ENCODE data around the gene B9D1.

The B9D1 gene

DNA sequence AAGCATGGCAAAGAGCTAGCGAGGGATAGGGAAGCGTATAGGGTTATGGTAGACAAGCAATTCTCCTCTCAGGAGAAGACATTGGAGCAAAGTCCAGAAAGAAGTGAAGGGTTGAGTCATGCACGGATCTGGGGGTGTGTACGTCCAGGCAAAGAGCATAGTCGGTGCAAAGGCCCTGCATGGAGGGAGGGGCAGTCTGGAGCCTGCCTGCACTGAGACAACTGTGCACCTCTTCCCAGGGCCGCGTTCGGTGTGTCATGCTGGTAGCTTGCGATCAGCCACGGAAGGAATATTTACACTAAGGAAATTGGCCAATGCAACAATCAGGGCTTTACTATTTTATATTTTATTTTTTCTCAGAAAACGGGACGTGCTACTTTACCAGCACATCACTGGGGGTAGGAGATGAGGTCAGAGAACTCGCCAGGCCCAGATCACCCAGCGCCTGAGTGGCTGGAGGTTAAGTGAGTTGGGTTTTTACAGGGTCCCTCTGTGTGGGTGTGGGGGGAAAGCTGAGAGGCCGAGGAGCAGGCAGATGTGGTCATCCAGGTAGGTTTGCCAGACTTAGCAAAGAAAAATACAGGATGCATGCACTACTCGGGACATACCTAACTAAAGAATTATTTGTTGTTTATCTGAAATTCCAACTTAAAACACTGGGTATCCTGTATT lies 6.7 kb upstream of the B9D1 start:
- Histone ChIP-seq H3K36me3 (replicated peaks; ENCODE audit: insufficient read depth, low read length) (no peaks in the 10 kb centered on the region), H3K4me2 (ENCODE audit: low read depth, low read length) (no peak overlapping the region)
- TF ChIP-seq, protein P1, sequence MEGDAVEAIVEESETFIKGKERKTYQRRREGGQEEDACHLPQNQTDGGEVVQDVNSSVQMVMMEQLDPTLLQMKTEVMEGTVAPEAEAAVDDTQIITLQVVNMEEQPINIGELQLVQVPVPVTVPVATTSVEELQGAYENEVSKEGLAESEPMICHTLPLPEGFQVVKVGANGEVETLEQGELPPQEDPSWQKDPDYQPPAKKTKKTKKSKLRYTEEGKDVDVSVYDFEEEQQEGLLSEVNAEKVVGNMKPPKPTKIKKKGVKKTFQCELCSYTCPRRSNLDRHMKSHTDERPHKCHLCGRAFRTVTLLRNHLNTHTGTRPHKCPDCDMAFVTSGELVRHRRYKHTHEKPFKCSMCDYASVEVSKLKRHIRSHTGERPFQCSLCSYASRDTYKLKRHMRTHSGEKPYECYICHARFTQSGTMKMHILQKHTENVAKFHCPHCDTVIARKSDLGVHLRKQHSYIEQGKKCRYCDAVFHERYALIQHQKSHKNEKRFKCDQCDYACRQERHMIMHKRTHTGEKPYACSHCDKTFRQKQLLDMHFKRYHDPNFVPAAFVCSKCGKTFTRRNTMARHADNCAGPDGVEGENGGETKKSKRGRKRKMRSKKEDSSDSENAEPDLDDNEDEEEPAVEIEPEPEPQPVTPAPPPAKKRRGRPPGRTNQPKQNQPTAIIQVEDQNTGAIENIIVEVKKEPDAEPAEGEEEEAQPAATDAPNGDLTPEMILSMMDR (IDR thresholded peaks at IDR 0.05; ENCODE audit: low read length) = no peak
- TF ChIP-seq EZH2 (optimal IDR thresholded peaks at IDR 0.05; ENCODE audit: low read depth, low read length) = no peak
- TF ChIP-seq EZH2phosphoT487 (IDR thresholded peaks at IDR 0.05; ENCODE audit: low read length) = no peak

DNA sequence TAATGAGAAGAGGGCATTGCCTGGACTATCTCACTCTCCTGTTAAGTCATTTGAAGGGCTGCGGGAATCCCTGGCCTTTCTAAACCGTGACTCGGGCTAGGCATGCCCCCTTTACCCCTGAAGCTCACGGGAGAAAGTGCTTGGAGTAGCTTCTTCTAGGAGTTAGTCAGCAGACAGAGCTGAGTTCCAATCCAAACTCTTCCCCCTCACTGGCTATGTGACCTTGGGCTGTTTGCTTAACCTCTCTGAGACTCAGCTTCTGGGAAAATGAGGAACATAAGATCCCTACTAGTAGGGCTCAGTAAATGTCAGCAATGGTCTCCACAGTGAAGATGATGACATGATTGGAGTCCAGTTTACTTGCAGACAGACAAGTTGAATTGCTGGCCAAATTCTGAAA lies 5.7 kb upstream of the B9D1 start:
- Histone ChIP-seq H3K4me3 (ENCODE audit: low read length) (no peak overlapping the region), H3K36me3 (replicated peaks; ENCODE audit: insufficient read depth, low read length) (no peaks in the 10 kb centered on the region), H3K9me2 (replicated peaks; ENCODE audit: insufficient read depth, low read length) (no peaks in the 10 kb centered on the region), H3K9me3 (replicated peaks; ENCODE audit: insufficient read depth, low read length) (no peaks in the 10 kb centered on the region), H3K4me2 (ENCODE audit: low read depth, low read length) (no peak overlapping the region), H3K79me2 (ENCODE audit: low read length) (no peaks in the 10 kb centered on the region), H3K27me3 (replicated peaks; ENCODE audit: insufficient read depth, low read length) (no peaks in the 10 kb centered on the region; the same call in 1 of the 2 replicates), H4K20me1 (ENCODE audit: insufficient read depth, low read length) (no peaks in the 10 kb centered on the region), H3K4me1 (ENCODE audit: low read length) (peaks cover 9% of the 10 kb centered on the region; the same call in 1 of the 2 replicates), H2AFZ (ENCODE audit: low read length) (no peak overlapping the region), H3K27ac (ENCODE audit: low read length) (no peak overlapping the region), H3F3A (ENCODE audit: insufficient read depth, low read length) (no peaks in the 10 kb centered on the region), H3K9ac (ENCODE audit: low read length) (no peak overlapping the region)
- TF ChIP-seq, protein P1 (IDR thresholded peaks at IDR 0.05; ENCODE audit: low read length) = no peak
- TF ChIP-seq EZH2 (optimal IDR thresholded peaks at IDR 0.05; ENCODE audit: low read depth, low read length) (no peak), EZH2phosphoT487 (IDR thresholded peaks at IDR 0.05; ENCODE audit: low read length) (no peak)
- DNase-seq = no peak

More for the DNA sequence above, 6.7 kb upstream of the B9D1 start:
- no peaks in the 10 kb centered on the region for H3F3A ChIP-seq (ENCODE audit: insufficient read depth, low read length)
- H2AFZ ChIP-seq (ENCODE audit: low read length) = no peak overlapping the region
- no peak for DNase-seq
- H3K4me1 ChIP-seq (ENCODE audit: low read length) = peaks cover 8% of the 10 kb centered on the region; the same call in 1 of the 2 replicates
- H3K27me3 ChIP-seq (replicated peaks; ENCODE audit: insufficient read depth, low read length) = no peaks in the 10 kb centered on the region; the same call in 1 of the 2 replicates
- H3K9me3 ChIP-seq (replicated peaks; ENCODE audit: insufficient read depth, low read length) = no peaks in the 10 kb centered on the region
- no peak overlapping the region for H3K4me3 ChIP-seq (ENCODE audit: low read length)
- H3K9me2 ChIP-seq (replicated peaks; ENCODE audit: insufficient read depth, low read length) = no peaks in the 10 kb centered on the region
- H3K79me2 ChIP-seq (ENCODE audit: low read length) = no peaks in the 10 kb centered on the region
- no peak overlapping the region for H3K9ac ChIP-seq (ENCODE audit: low read length)
- no peak overlapping the region for H3K27ac ChIP-seq (ENCODE audit: low read length)
- H4K20me1 ChIP-seq (ENCODE audit: insufficient read depth, low read length) = no peaks in the 10 kb centered on the region

DNA sequence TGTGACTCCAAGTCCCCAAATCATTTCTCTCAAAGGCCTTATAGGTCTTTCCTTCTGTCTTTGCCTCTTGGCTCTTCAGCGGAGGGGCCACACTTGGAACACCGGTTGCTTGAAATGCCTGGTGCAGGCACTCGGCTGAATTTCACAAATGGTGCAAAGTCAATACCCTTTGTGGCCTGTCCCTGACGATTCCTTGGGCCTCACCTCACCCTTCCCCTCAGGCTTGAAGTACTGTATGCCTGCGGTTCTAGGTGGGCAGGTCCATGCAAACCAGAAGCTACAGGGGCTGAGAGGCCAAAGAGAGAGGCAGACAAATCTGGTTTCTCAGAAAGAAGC lies 4.1 kb upstream of the B9D1 start:
- Histone ChIP-seq H3K27ac (ENCODE audit: low read length) (no peak overlapping the region), H3K4me2 (ENCODE audit: low read depth, low read length) (no peak overlapping the region), H3K9me3 (replicated peaks; ENCODE audit: insufficient read depth, low read length) (no peaks in the 10 kb centered on the region), H3K27me3 (replicated peaks; ENCODE audit: insufficient read depth, low read length) (no peaks in the 10 kb centered on the region; the same call in 1 of the 2 replicates), H3F3A (ENCODE audit: insufficient read depth, low read length) (no peaks in the 10 kb centered on the region), H3K79me2 (ENCODE audit: low read length) (no peaks in the 10 kb centered on the region), H3K9ac (ENCODE audit: low read length) (no peak overlapping the region), H3K4me3 (ENCODE audit: low read length) (no peak overlapping the region), H3K9me2 (replicated peaks; ENCODE audit: insufficient read depth, low read length) (no peaks in the 10 kb centered on the region), H3K36me3 (replicated peaks; ENCODE audit: insufficient read depth, low read length) (no peaks in the 10 kb centered on the region), H2AFZ (ENCODE audit: low read length) (no peak overlapping the region), H4K20me1 (ENCODE audit: insufficient read depth, low read length) (no peaks in the 10 kb centered on the region), H3K4me1 (ENCODE audit: low read length) (peaks cover 15% of the 10 kb centered on the region)
- TF ChIP-seq EZH2 (optimal IDR thresholded peaks at IDR 0.05; ENCODE audit: low read depth, low read length) (no peak), EZH2phosphoT487 (IDR thresholded peaks at IDR 0.05; ENCODE audit: low read length) (no peak)
- TF ChIP-seq, protein P1 (IDR thresholded peaks at IDR 0.05; ENCODE audit: low read length) = no peak
- DNase-seq = no peak

Measured in MM.1S (cell line).